NOMO-1 (cell line): ENCODE measurements around the gene CAPZB.

Experiments used
- DNase-seq, 2 experiments: peaks; one replicate each; lab custom pipeline; 2025; ENCODE audit not compliant: unreplicated experiment in 2 of 2; lab: John Stamatoyannopoulos, UW

Gene CAPZB

DNA sequence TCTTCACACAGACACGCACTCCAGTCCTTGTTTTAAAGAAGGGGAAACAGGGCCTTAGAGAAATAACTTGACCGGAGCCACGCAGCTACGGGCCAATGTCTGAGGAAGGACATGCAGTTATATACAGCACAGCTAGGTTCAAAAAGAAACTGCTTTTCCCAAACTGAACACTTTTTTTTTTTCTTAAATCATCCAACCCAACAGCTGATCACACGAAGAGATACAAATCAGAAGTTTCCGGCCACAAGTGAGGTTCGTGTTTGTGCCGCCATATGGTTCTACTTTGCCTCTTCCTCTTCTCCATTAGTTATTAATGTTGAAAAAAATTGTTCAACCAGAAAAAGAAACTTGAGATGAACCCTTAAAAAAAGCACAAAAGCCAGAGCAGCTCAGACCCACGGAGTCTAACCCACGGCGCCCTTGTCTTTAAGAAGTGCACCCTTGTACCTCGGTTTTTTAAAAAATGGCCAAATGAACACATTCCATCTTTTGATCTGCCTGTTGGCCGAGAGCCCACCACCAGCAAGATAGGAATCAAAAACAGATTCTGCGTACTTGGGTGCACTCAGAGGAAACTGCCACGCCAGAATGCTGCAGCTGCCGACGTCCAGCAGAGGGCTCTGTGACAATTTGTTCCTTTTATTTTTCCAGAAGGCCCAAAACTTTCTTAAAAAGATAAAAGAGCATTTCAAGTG lies 94.3 kb downstream of the CAPZB start:
- peak; percentile 1 to 11 for DNase-seq

DNA sequence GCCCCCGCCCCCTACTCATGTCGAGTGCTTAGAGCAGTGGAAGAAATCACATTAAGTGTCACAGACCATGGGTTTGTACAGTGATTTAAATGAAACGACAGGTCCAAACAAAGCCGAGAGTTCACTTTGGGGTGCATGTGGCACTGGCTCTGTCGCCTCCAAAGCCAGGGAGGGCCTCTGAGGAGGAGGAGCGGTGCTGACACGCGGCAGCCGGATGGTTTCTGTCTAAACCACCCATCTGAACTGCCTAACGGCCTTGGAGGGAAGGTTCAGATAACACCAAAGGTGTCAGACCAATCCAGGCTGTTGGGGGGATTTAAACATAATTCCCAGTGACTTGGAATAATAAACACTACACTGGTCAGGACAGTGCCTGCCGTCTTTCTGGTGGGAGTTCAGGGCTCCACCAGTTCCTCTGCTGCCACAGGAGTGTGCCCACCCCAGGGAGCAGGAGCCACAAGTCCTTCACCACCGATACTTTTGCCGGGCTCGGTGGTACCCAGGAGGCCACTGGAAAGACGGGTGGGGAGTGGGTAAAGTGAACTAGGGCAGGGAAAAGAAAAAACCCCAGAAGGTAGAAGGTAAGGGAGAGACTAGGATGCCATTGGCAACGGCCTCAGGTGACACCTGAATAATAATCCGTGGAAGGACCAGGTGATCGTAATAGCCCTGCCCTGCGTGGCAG lies 95.0 kb downstream of the CAPZB start:
- no peak for DNase-seq

DNA sequence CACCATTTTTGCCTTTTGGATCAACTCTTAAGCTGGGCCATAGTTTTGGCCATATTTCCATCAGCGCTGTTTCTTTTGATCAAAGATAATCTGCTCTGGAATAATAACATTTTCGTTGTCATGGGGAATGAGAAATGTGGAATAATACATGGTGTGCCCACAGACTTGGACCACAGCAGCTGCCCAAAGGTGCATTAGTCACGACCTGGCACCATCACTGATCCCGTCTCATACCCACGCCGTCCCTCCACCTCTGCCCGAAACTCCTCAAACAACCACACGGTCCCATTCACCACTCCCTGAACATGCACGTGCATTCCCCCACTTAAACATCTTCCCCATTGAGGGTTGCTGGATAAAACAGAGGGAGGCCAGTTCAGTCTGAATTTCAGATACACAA lies 96.4 kb downstream of the CAPZB start:
- DNase-seq = no peak

- no peak for DNase-seq
Observed at GRCh38 chr1:19387045-19387467, 98.3 kb downstream of the CAPZB start.

- no peak for DNase-seq
Observed at GRCh38 chr1:19385869-19386591, 99.3 kb downstream of the CAPZB start.

GRCh38 chr1:19385221-19385620 lies 100.1 kb downstream of the CAPZB start:
- no peak for DNase-seq

DNA sequence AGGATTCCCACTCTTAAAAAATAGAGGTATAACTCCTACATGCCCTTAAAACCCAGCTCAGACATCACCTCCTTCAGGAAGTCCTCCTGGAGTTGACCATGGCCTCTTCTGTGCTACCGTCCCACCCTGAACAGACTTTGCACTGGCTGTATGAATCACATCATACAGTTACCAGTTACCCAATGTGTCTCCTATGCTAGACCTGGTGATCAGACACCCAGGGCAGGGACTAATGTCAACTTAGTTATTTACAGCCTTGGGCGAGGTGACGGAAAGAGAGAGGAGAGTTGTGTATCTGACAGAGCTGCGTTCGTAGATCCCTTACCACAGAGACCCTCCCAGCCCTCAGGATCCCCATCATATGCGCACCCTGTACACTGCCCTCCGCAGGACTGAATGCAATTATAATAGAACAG lies 100.6 kb downstream of the CAPZB start:
- DNase-seq = no peak

GRCh38 chr1:19384113-19384512 lies 101.2 kb downstream of the CAPZB start:
- DNase-seq = no peak

- DNase-seq = no peak
Observed at GRCh38 chr1:19382222-19382621, 103.1 kb downstream of the CAPZB start.

DNA sequence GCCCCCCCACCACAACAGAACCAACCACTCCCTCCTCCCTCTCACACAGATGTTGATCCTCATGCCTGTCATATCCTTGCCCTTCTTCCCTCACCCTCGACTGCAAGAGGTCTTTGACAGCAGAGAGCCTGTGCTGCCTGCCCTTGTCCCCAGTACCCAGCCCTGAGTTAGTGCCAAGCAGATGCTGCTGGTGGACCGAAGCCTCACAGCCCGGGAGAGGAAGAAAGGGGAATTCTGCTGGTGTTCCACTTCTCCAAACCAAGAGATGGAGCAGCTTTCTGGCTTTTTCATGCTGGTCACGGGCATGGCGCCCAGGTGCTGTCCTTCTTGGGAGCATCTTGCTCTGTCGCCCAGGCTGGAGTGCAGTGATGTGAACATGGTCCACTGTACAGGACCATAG lies 104.1 kb downstream of the CAPZB start:
- DNase-seq = no peak

- no peak for DNase-seq
Observed at GRCh38 chr1:19377812-19378718, 107.3 kb downstream of the CAPZB start.

GRCh38 chr1:19376428-19377372 lies 108.6 kb downstream of the CAPZB start:
- DNase-seq = no peak

GRCh38 chr1:19375631-19376400 lies 109.5 kb downstream of the CAPZB start:
- no peak for DNase-seq

DNA sequence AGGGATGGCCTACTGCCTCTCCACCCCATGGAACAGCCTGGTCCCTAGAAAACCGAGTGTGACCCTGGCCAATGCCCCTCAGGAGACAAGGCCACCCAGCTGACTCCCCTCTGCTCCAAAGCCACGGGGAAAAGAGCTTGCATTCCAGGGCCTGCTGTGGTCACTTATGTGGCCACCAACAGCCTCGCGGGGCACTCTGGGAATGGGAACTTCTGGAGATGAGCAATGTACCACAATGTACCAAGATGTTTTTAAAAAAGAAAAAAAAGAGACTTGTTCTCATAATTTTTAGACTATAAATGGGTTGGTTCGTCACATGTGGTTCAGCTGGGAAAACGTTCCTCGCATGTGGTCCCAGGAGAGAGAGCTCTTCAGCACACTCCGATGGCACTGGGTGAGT lies 110.4 kb downstream of the CAPZB start:
- DNase-seq = no peak

GRCh38 chr1:19374083-19374801 lies 111.1 kb downstream of the CAPZB start:
- no peak for DNase-seq

DNA sequence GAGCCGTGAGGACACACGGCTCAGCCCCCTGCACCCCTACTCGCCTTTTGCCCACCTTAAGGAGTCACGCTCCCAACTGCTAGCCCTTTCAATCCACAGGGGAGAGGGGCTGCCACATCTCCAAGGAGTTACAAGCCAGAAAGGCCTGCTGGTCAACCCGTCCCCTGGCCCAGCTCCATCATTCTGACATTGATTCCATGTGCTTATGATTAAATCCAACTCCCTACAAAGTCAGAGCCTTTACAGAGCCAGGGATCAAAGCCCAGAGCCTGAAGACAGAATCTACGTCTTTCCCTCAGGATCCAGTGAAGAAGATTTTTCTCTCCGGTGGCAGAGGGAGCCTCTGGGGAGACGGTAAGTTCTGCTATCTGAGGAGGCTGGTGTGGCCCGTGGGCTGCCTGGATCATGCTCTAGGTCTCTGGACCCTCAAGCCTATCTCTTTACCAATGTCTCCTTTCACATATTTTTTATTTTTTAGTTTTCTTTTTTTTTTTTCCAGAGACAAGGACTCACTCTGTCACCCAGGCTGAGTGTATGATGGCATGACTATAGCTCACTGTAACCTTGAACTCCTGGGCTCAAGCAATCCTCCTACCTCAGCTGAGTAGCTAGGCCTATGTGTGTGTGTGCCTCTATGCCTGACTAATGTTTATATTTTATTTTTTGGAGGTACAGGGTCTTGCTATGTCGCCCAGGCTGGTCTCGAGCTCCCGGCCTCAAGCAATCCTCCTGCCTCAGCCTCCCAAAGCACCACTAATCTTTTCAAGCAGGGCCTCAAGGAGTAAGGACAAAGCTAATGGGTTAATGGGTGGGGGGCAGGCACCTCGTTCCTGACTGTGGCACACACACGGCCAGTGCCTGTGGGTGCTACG lies 111.9 kb downstream of the CAPZB start:
- DNase-seq = no peak

- DNase-seq = no peak
Observed at GRCh38 chr1:19372602-19373001, 112.7 kb downstream of the CAPZB start.
